ENCODE results near the gene PXMP4. TPM values are rescaled to one million over a fixed set of nuclear protein-coding genes. Genes with fewer than 3 reads are reported as not detected.

The PXMP4 gene
- polyA plus RNA-seq, 1 donor from 2014 or later, result 3.1 TPM

DNA sequence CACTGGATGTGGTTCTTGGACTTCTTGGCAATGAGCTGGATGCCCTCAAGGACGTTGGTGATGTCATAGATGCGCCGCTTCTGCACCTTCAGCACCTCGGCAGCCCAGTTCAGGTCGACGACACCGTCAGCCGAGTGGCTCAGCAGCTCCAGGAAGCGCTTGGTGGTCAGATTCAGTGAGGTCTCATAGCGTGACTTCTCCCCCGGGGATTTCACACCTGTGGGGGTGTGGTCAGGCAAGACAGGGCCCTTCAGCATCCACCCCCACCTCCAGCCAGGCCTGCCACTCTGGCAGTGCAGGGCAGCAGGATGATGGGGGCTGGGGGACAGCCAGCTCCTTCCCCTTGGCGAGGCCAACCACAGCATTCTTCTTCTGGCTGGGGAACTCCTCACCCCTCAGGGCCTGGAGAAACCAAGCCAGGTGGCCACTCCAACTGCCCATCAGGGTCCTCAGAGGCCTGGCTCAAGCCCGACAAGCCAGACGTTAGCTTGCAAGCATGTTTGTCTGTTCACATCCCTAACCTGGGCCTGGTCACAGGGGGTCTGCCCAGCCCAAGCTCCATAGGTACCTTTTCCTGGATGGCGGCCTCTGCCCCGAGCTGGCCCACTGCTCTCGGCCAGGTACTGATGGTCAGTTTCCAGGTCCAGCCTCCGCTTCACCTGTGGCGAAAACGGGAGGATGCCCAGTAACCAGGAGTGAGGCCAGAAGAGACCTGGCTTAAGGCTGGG lies 40.2 kb downstream of the PXMP4 start:
- H3F3A ChIP-seq (ENCODE audit: insufficient read depth, low read length, poor library complexity, severe bottlenecking), result no peaks in the 10 kb centered on the region
- H3K36me3 ChIP-seq (ENCODE audit: insufficient read depth, low read length), result no peaks in the 10 kb centered on the region
- H2AFZ ChIP-seq (ENCODE audit: low read depth, low read length), result no peak overlapping the region
- no peak overlapping the region for H3K9ac ChIP-seq (ENCODE audit: low read length)
- H3K27ac ChIP-seq (ENCODE audit: low read length), result no peak overlapping the region
- H4K20me1 ChIP-seq (ENCODE audit: insufficient read depth), result no peaks in the 10 kb centered on the region
- no peaks in the 10 kb centered on the region for H3K27me3 ChIP-seq (ENCODE audit: insufficient read depth, low read depth, low read length)
- H3K9me3 ChIP-seq (ENCODE audit: low read length), result no peaks in the 10 kb centered on the region
- H3K9me2 ChIP-seq (ENCODE audit: insufficient read depth, low read length), result no peaks in the 10 kb centered on the region
- H3K4me3 ChIP-seq (ENCODE audit: low read length), result no peak overlapping the region
- no peak overlapping the region for H3K4me2 ChIP-seq (ENCODE audit: low read length)
- TF ChIP-seq TAF1 (IDR thresholded peaks at IDR 0.05; ENCODE audit: low read depth) (no peak), SMC3 (conservative IDR thresholded peaks at IDR 0.05; ENCODE audit: poor library complexity) (no peak), EZH2 (IDR thresholded peaks at IDR 0.05; ENCODE audit: borderline replicate concordance, insufficient read depth, low read length, poor library complexity, severe bottlenecking) (no peak), POLR2AphosphoS5 (IDR thresholded peaks at IDR 0.05) (no peak), MXI1 (conservative IDR thresholded peaks at IDR 0.05; ENCODE audit: poor library complexity, severe bottlenecking) (no peak), RAD21 (conservative IDR thresholded peaks at IDR 0.05) (no peak), EP300 (conservative IDR thresholded peaks at IDR 0.05; ENCODE audit: poor library complexity, severe bottlenecking) (no peak)
- TF ChIP-seq, protein P1, sequence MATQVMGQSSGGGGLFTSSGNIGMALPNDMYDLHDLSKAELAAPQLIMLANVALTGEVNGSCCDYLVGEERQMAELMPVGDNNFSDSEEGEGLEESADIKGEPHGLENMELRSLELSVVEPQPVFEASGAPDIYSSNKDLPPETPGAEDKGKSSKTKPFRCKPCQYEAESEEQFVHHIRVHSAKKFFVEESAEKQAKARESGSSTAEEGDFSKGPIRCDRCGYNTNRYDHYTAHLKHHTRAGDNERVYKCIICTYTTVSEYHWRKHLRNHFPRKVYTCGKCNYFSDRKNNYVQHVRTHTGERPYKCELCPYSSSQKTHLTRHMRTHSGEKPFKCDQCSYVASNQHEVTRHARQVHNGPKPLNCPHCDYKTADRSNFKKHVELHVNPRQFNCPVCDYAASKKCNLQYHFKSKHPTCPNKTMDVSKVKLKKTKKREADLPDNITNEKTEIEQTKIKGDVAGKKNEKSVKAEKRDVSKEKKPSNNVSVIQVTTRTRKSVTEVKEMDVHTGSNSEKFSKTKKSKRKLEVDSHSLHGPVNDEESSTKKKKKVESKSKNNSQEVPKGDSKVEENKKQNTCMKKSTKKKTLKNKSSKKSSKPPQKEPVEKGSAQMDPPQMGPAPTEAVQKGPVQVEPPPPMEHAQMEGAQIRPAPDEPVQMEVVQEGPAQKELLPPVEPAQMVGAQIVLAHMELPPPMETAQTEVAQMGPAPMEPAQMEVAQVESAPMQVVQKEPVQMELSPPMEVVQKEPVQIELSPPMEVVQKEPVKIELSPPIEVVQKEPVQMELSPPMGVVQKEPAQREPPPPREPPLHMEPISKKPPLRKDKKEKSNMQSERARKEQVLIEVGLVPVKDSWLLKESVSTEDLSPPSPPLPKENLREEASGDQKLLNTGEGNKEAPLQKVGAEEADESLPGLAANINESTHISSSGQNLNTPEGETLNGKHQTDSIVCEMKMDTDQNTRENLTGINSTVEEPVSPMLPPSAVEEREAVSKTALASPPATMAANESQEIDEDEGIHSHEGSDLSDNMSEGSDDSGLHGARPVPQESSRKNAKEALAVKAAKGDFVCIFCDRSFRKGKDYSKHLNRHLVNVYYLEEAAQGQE (IDR thresholded peaks at IDR 0.05; ENCODE audit: borderline replicate concordance), result no peak
- TF ChIP-seq, protein P2, sequence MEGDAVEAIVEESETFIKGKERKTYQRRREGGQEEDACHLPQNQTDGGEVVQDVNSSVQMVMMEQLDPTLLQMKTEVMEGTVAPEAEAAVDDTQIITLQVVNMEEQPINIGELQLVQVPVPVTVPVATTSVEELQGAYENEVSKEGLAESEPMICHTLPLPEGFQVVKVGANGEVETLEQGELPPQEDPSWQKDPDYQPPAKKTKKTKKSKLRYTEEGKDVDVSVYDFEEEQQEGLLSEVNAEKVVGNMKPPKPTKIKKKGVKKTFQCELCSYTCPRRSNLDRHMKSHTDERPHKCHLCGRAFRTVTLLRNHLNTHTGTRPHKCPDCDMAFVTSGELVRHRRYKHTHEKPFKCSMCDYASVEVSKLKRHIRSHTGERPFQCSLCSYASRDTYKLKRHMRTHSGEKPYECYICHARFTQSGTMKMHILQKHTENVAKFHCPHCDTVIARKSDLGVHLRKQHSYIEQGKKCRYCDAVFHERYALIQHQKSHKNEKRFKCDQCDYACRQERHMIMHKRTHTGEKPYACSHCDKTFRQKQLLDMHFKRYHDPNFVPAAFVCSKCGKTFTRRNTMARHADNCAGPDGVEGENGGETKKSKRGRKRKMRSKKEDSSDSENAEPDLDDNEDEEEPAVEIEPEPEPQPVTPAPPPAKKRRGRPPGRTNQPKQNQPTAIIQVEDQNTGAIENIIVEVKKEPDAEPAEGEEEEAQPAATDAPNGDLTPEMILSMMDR (IDR thresholded peaks at IDR 0.05; ENCODE audit: poor library complexity, severe bottlenecking), result no peak
- H3K79me2 ChIP-seq (replicated peaks; ENCODE audit: insufficient read depth, low read length), result peaks cover 10% of the 10 kb centered on the region

DNA sequence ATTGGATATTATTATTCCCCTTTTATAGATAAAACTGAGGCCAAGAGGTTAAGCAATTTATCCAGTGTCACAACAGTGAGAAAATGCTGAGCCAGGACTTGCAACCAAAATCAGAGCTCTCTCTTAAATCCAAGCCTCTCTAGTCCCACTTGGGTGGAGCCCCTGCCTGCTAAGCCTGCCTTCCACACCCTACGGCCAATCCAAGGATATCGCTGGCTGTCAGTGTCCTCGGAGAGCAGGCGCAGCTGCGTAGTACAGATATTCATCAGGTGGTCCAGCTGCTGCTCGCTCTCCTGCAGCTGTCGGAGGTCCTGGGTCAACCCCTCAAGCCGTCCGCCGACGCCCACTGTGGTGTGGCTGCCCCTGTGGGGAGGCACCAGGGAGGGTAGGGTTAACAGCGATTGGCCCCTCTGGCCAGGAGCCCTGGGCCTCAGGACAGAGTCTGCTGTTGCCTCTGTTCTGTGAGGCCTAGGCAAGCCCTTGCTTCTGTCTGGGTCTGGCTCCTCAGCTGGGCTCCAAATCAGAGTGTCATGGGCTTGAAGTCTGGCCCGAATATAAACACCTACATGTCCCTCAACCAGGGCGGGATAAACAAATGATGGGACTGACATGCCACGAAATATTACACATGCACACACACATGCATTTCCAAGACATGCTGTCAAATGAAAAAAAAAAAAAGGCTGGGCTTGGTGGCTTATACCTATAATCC lies 42.0 kb downstream of the PXMP4 start:
- no peak overlapping the region for H3K4me3 ChIP-seq (ENCODE audit: low read length)
- peaks cover 5% of the 10 kb centered on the region for H3K79me2 ChIP-seq (replicated peaks; ENCODE audit: insufficient read depth, low read length)
- H3K27ac ChIP-seq (ENCODE audit: low read length), result no peak overlapping the region
- H3K9me2 ChIP-seq (ENCODE audit: insufficient read depth, low read length), result no peaks in the 10 kb centered on the region
- H2AFZ ChIP-seq (ENCODE audit: low read depth, low read length), result no peak overlapping the region
- H3K9ac ChIP-seq (ENCODE audit: low read length), result no peak overlapping the region
- no peaks in the 10 kb centered on the region for H3K9me3 ChIP-seq (ENCODE audit: low read length)
- no peaks in the 10 kb centered on the region for H4K20me1 ChIP-seq (ENCODE audit: insufficient read depth)
- no peak overlapping the region for H3K4me2 ChIP-seq (ENCODE audit: low read length)
- no peaks in the 10 kb centered on the region for H3K27me3 ChIP-seq (ENCODE audit: insufficient read depth, low read depth, low read length)
- peaks cover 4% of the 10 kb centered on the region for H3F3A ChIP-seq (ENCODE audit: insufficient read depth, low read length, poor library complexity, severe bottlenecking)
- H3K36me3 ChIP-seq (ENCODE audit: insufficient read depth, low read length), result no peaks in the 10 kb centered on the region
- TF ChIP-seq, protein P1 (IDR thresholded peaks at IDR 0.05; ENCODE audit: borderline replicate concordance), result no peak

Measured in neural cell (in vitro differentiated cells).